ENCODE measurements around the gene STARD13.

- TF ChIP-seq YY1 (IDR thresholded peaks at IDR 0.05; ENCODE audit: insufficient read depth, insufficient read length) (no peak), ZNF274 (IDR thresholded peaks at IDR 0.05; ENCODE audit: low read depth, low read length) (no peak)
Observed at GRCh38 chr13:33206945-33207614, 78.5 kb downstream of the STARD13 start.

All from NT2/D1 (cell line).